ENCODE results near the gene PPP4C.

DNA sequence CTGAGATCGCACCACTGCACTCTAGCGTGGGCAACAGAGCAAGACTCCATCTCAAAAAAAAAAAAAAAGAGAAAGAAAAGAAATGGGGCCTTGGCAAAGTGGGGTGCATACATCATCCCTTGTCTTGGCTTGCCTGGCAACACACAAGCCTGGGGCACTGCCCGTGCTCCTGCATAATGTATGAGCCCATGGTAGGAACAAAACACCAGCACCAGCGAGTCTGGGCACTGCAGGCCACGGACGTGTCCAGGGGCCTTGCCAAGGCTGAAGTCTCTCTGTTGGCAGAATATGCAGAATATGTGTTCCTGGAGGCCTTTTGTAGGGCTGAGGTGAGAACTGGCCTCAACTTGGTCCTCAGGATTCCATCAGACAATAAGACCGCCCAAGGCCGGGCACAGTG is 25.9 kb upstream of the PPP4C start:
- TF ChIP-seq EZH2 (IDR thresholded peaks at IDR 0.05; ENCODE audit: low read length, unreplicated experiment) (no peak), CTCF (conservative IDR thresholded peaks at IDR 0.05; ENCODE audit: low read depth, low read length) (no peak)
